ENCODE measurements around the gene ARL6IP5. TPM values are rescaled to one million over a fixed set of nuclear protein-coding genes. Genes with fewer than 3 reads are reported as not detected.

The ARL6IP5 gene
- total and polyA plus RNA-seq, 2 donors (not counting 3 experiments of a cell fraction or from before 2014, with no cell fraction given) = 96.9 to 116 TPM

DNA sequence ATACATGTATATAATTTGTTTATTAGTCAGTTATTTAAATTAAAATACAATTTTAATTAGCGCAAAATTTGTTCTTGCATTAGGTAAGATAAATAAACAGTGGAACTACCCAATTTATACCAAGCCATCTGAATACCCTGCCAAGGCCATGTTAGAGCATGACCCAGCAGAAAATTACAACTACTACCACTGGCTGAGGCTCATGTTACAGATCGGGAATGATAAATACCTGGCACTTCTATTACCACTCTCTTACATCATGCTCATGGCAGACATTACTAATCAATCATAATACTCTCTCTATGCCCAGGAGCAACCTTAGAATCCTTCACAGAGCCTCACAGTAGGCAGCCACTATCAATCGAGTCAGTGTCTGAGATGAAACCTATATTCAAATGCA is 58.9 kb downstream of the ARL6IP5 start:
- TF ChIP-seq, protein P1, sequence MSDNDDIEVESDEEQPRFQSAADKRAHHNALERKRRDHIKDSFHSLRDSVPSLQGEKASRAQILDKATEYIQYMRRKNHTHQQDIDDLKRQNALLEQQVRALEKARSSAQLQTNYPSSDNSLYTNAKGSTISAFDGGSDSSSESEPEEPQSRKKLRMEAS (IDR thresholded peaks at IDR 0.05; ENCODE audit: insufficient read depth, insufficient read length) = no peak
- no peak for TF ChIP-seq FOS (IDR thresholded peaks at IDR 0.05; ENCODE audit: borderline replicate concordance, insufficient read depth, low read length)
- TF ChIP-seq, protein P2, sequence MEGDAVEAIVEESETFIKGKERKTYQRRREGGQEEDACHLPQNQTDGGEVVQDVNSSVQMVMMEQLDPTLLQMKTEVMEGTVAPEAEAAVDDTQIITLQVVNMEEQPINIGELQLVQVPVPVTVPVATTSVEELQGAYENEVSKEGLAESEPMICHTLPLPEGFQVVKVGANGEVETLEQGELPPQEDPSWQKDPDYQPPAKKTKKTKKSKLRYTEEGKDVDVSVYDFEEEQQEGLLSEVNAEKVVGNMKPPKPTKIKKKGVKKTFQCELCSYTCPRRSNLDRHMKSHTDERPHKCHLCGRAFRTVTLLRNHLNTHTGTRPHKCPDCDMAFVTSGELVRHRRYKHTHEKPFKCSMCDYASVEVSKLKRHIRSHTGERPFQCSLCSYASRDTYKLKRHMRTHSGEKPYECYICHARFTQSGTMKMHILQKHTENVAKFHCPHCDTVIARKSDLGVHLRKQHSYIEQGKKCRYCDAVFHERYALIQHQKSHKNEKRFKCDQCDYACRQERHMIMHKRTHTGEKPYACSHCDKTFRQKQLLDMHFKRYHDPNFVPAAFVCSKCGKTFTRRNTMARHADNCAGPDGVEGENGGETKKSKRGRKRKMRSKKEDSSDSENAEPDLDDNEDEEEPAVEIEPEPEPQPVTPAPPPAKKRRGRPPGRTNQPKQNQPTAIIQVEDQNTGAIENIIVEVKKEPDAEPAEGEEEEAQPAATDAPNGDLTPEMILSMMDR (IDR thresholded peaks at IDR 0.05; ENCODE audit: extremely low read depth in 1 of 2, insufficient read depth in 1 of 2, low read depth in 1 of 2, low read length in 2 of 2) = no peak
- TF ChIP-seq EZH2 (IDR thresholded peaks at IDR 0.05; ENCODE audit: borderline replicate concordance, low read depth, low read length, severe bottlenecking) = no peak
- TF ChIP-seq GATA2 (IDR thresholded peaks at IDR 0.05; ENCODE audit: insufficient read depth, insufficient read length, low read depth, low read length) = no peak
- TF ChIP-seq MYC (IDR thresholded peaks at IDR 0.05; ENCODE audit: low read depth, low read length) = no peak
- no peak for TF ChIP-seq POLR2A (IDR thresholded peaks at IDR 0.05; ENCODE audit: low read depth, low read length)
- no peak for TF ChIP-seq JUN (IDR thresholded peaks at IDR 0.05; ENCODE audit: borderline replicate concordance, insufficient read depth, insufficient read length, low read depth)
- TF ChIP-seq POLR2AphosphoS5 (IDR thresholded peaks at IDR 0.05; ENCODE audit: insufficient read depth, low read depth, low read length) = no peak
- Histone ChIP-seq H3K36me3 (ENCODE audit: control insufficient read depth in 2 of 2, extremely low read depth in 1 of 2, insufficient read depth in 2 of 2, low read length in 2 of 2) (no peaks in the 10 kb centered on the region), H3K4me2 (ENCODE audit: insufficient read depth, low read length) (no peak overlapping the region), H3K4me3 (replicated peaks in 1 of 3; ENCODE audit: insufficient read depth in 1 of 3, low read depth in 1 of 3, low read length in 3 of 3) (no peak overlapping the region), H2AFZ (ENCODE audit: low read depth, low read length) (no peak overlapping the region), H4K20me1 (replicated peaks; ENCODE audit: control insufficient read depth, extremely low read depth, insufficient read depth, low read length) (no peaks in the 10 kb centered on the region), H3K9me1 (replicated peaks; ENCODE audit: control insufficient read depth, extremely low read depth, insufficient read depth, low read length) (no peaks in the 10 kb centered on the region), H3K4me1 (ENCODE audit: control insufficient read depth, extremely low read depth, insufficient read depth, low read length) (no peaks in the 10 kb centered on the region), H3K9me3 (replicated peaks; ENCODE audit: control insufficient read depth, insufficient read depth, low read length) (no peaks in the 10 kb centered on the region), H3K27ac (ENCODE audit: insufficient read depth, low read depth, low read length) (no peak overlapping the region), H3K27me3 (ENCODE audit: control insufficient read depth in 2 of 2, insufficient read depth in 2 of 2, low read length in 2 of 2) (no peaks in the 10 kb centered on the region), H3K79me2 (ENCODE audit: control insufficient read depth, insufficient read depth, low read length) (no peaks in the 10 kb centered on the region), H3K9ac (replicated peaks; ENCODE audit: extremely low read depth, insufficient read depth, low read length) (no peak overlapping the region)
- FAIRE-seq (no peak), DNase-seq (ENCODE audit: low read depth, low spot score) (no peak)
- intact Hi-C loops (cut with micrococcal nuclease) (no loop called here), dilution Hi-C loops (cut with MboI; ENCODE audit: extremely low pct_ligation_motif_present, low sequenced_read_pairs) (no loop called here)
- ChIA-PET CTCF (interaction anchor here (0.7 to 2.4 kb wide), 2 partner anchors 18 to 24 kb away, joined by 3 to 12 read pairs; no protein-coding TSS in a partner anchor), POLR2A (no interaction called here)
- BruUV-seq (replicated peaks) = no TSS peak
